Motor neuron (in vitro differentiated cells): ENCODE data around the gene LDLRAD4. TPM values are rescaled to one million over a fixed set of nuclear protein-coding genes. Genes with fewer than 3 reads are reported as not detected.

Experiments used
- ATAC-seq, 8 experiments: fragments of 200-7000 bp; cut with Tn5 transposase; replicated peaks in 6 of 8; 2 replicates each; pipeline ENCODE4 v1.8.0; 2021; ENCODE audit warnings: mild to moderate bottlenecking in 8 of 8, moderate library complexity in 8 of 8
- H3K27ac ChIP-seq, 2 donors: fragments of 250-450 bp; sonication (Bioruptor Pico); 2 replicates each; pipeline ENCODE4 v1.9.0; 2021; ENCODE audit warnings: antibody characterized with exemption in 2 of 2, mild to moderate bottlenecking in 2 of 2, moderate library complexity in 1 of 2
- H3K4me1 ChIP-seq, 2 donors: fragments of 250-450 bp; sonication (Bioruptor Pico); replicated peaks in 1 of 2; 2 replicates each; pipeline ENCODE4 v1.6.1; 2021; ENCODE audit warnings: antibody characterized with exemption in 2 of 2, mild to moderate bottlenecking in 2 of 2, moderate library complexity in 1 of 2
- H3K4me3 ChIP-seq, 5 donors: fragments of 250-450 bp; sonication (Bioruptor Pico); 2 replicates each; pipeline ENCODE4 v1.9.0; 2021; ENCODE audit warnings: antibody characterized with exemption in 5 of 5, mild to moderate bottlenecking in 5 of 5, moderate library complexity in 4 of 5
- WGBS, 10 experiments: fragments of 450-650 bp; shearing (Covaris generic); methylation state at CpG; one replicate each; pipeline ENCODE4 v1.0.0; 2022; 5-methylcytosine and 5-hydroxymethylcytosine counted together
- in situ Hi-C, 9 experiments: fragments of 400-800 bp; cut with MboI; loops; one replicate each; pipeline ENCODE4 v1.15.0; 2021; ENCODE audit warnings: low sequenced_read_pairs in 9 of 9, low pct_unique_long_range_greater_than_20kb in 2 of 9; ENCODE audit not compliant: unreplicated experiment in 9 of 9
- total RNA-seq, 8 experiments: library from RNA; unstranded; fragments of 300-600 nt; gene quantifications; 2 replicates each; pipeline versions ENCODE4 v1.2.3 to v1.2.4, GENCODE V29; 2022

The LDLRAD4 gene
- total RNA-seq, 8 experiments from 2014 or later = 0.25 to 39.8 (median 1.8) TPM

DNA sequence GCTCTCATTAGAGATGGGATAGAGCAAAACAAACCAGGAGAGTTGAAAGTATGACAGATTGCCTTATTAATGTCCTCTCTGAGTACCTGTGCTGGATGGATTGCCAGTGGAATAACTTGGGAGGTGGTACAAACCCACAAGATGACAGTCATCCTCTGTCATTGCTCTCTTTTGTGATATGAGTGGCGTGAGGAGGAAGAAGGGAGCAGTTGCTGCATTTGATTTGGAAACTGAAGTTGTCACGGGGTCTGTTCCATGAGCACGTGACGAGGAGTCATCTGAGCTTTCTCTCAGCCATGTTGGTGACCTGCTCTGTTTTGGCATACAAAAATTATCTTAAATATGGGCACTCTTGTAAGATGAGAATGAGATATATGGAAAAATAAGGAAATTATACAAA lies 302.9 kb downstream of the LDLRAD4 start:
- in situ Hi-C loops = loop anchor here in 1 of 9 experiments (25.0 kb wide), 1 partner anchor 309 kb away; the partner anchor contains the start of gene LDLRAD4
- Histone ChIP-seq H3K27ac (no peak overlapping the region), H3K4me1 (no peaks in the 10 kb centered on the region), H3K4me3 (no peak overlapping the region)
- ATAC-seq = no peak
- WGBS, 10 experiments = 15 to 100% (median 82%) methylated on average over 3 to 4 of the region's 4 CpGs; no CpG with 5 or more reads in 3 of the 10 experiments

DNA sequence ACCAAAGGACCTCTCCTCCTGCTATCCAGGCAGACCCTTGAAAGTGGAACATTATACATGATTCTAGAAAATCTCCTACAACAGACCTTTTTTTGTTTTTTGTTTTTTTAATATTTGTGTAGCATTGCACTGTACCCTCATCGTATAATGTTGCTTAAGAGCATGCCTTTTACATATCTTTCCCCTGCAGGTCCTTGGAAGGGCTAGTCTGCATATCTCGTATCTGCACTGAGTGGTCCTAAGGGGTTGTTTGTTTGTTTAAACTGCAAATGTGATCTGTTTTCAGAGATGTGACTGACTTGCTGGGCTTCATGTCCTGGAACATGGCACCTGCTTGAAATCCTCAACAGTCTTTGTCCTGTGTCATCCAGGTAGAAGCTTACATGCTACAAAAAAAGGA lies 303.7 kb downstream of the LDLRAD4 start:
- H3K4me1 ChIP-seq = no peaks in the 10 kb centered on the region
- 60 to 100% (median 82%) methylated on average over 1 to 2 of the region's 2 CpGs; no CpG with 5 or more reads in 3 of the 10 experiments for WGBS, 10 experiments
- no peak overlapping the region for H3K4me3 ChIP-seq
- ATAC-seq = no peak
- H3K27ac ChIP-seq = no peak overlapping the region
- in situ Hi-C loops = loop anchor here in 1 of 9 experiments (25.0 kb wide), 1 partner anchor 310 kb away; the partner anchor contains the start of gene LDLRAD4

DNA sequence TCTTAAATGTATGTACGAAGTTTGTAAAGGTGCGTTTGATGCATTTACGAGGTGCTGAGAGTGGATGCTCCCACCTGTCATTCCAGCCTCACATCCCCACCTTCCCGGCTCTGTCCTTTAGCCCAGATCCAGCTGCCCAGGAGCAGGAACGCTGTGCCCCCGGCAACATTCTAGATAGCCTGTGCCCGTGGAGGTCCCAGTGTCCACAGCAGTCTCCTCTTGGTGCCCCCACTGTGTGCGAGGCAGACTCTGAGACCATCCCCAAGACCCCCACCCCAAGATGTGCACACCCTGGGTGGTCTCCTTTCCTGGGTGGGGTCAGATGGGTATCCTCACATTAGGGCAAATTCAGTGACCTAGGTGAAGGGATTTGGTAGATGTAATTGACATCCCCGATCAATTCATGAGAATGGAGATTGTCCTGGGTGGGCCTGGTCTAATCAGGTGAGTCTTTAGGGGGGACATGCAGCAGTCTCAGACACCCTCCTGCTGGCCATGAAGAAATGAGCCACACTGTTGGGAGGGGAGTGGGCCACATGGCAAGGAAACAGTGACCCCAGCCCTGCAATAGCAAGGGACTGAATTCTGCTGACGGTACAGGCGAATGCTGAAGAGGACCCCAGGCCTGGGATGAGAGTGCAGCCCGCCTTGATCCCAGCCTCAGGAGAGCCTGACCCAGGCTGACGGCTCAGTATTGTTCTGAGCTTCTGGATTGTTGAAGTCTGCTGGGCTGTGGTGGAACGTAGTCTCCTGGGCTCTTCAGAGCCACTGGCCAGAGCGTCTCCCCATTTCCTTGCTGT lies 304.5 kb downstream of the LDLRAD4 start:
- WGBS, 10 experiments = 52 to 100% (median 85%) methylated on average over 1 to 7 of the region's 15 CpGs; no CpG with 5 or more reads in 4 of the 10 experiments
- in situ Hi-C loops = loop anchor here in 1 of 9 experiments (25.0 kb wide), 1 partner anchor 311 kb away; the partner anchor contains the start of gene LDLRAD4
- Histone ChIP-seq H3K27ac (no peak overlapping the region), H3K4me3 (no peak overlapping the region), H3K4me1 (no peaks in the 10 kb centered on the region)
- no peak for ATAC-seq

DNA sequence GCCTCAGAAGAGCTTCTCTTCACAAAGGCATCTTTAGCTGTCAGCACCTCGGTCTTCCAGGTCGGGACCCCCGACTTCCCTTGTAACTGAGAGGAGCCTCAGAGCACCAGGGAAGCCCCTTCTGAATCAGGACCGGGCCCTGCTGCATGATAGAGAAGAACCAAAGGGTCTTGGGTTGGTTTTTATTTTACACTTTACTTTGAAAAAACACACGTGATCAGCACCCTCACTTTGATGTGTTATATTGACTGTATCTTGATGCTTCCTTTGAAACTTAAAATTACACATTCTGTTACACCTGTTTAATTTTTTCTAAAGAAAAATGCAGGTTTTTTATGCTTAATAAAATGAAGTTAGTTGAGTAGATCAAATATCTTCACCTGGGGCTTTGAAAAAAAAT lies 305.5 kb downstream of the LDLRAD4 start:
- no peak overlapping the region for H3K4me3 ChIP-seq
- WGBS, 10 experiments = 0 to 78% (median 72%) methylated on average over 1 to 4 of the region's 5 CpGs; no CpG with 5 or more reads in 5 of the 10 experiments
- H3K4me1 ChIP-seq = no peaks in the 10 kb centered on the region
- in situ Hi-C loops = loop anchor here in 1 of 9 experiments (25.0 kb wide), 1 partner anchor 312 kb away; the partner anchor contains the start of gene LDLRAD4
- H3K27ac ChIP-seq = no peak overlapping the region
- no peak for ATAC-seq

DNA sequence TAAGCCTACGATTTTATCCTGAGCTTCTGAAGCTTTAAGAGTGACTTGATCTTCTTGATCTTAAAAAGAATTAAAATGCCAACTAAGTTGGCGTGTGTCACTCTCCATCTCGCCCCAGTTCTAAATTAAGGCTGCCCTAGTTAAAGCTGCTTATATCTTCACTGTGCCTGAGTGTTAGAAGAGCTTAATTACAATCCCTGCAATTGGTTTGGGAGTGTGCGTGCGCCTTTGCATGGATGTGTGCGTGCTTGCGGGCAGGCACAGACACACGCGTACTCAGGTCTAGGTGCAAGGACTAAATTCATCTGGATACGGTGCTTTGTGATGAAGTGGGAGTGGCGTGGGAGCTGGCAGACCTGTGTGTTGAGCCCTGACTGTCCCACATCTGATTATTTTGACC lies 306.3 kb downstream of the LDLRAD4 start:
- no peaks in the 10 kb centered on the region for H3K4me1 ChIP-seq
- no peak for ATAC-seq
- in situ Hi-C loops = loop anchor here in 2 of 9 experiments (25.0 kb wide), 1 partner anchor 313 kb away; the partner anchor contains the start of gene LDLRAD4 (in 2 of the 2)
- H3K27ac ChIP-seq = no peak overlapping the region
- H3K4me3 ChIP-seq = no peak overlapping the region
- WGBS, 10 experiments = 0 to 100% (median 68%) methylated on average over 1 to 10 of the region's 11 CpGs; no CpG with 5 or more reads in 2 of the 10 experiments

DNA sequence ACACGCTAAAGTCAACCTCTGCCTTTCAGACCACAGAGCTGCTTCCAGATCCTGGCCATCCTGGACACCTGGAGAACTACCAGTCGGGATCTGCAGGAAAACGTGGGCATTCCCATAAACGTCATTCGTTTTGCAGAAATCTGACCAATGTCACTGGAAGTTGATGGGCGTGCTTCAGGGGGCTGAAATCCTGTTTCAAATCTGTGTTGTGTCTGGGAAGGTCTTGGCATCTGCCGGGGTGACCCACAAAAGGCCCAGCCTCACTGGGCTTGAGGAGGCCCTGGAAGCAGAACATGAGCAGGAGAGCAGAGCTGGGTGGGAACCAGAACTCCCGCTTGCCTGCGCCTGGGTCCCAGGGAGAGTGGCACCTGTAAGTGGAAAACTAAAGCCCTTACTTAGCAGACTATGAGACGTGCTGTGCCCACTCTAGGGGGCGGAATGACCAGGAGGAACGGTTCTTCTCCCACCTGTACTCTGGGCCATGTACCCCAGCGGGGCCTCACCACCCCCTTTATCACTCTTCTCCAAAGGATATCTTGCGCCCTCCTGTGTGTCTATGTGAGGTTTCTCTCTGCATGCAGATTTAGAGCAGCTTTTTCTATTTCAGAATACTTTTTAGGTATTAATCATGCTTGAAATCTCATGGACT lies 306.9 kb downstream of the LDLRAD4 start:
- H3K27ac ChIP-seq = no peak overlapping the region
- in situ Hi-C loops = loop anchor here in 1 of 9 experiments (25.0 kb wide), 1 partner anchor 313 kb away; the partner anchor contains the start of gene LDLRAD4
- ATAC-seq = no peak
- H3K4me3 ChIP-seq = no peak overlapping the region
- WGBS, 10 experiments = 35 to 100% (median 80%) methylated on average over 1 to 7 of the region's 14 CpGs; no CpG with 5 or more reads in 1 of the 10 experiments
- no peaks in the 10 kb centered on the region for H3K4me1 ChIP-seq

DNA sequence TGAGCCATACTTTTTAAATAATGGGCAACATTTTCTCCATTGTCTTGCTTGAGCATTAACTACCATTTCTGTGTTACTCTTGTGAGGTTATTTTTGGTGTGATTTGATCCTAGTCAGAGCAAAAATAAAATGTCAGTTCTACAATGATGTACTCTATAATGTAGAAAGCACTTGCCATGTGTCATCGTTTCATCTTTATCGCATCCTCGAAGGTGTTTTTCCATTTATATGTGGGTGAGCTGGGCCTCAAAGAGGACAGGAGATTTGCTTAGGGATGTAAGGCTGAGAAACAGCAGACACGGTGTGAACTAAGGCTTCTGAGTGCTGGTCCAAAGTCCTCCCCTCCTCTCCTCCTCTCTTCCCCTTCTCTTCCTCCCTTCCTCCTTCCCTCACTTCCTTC lies 308.0 kb downstream of the LDLRAD4 start:
- ATAC-seq = no peak
- H3K4me1 ChIP-seq = no peaks in the 10 kb centered on the region
- H3K27ac ChIP-seq = no peak overlapping the region
- in situ Hi-C loops = loop anchor here in 1 of 9 experiments (25.0 kb wide), 1 partner anchor 314 kb away; the partner anchor contains the start of gene LDLRAD4
- no peak overlapping the region for H3K4me3 ChIP-seq
- 57 to 89% (median 75%) methylated on average over 1 to 4 of the region's 4 CpGs; no CpG with 5 or more reads in 2 of the 10 experiments for WGBS, 10 experiments

DNA sequence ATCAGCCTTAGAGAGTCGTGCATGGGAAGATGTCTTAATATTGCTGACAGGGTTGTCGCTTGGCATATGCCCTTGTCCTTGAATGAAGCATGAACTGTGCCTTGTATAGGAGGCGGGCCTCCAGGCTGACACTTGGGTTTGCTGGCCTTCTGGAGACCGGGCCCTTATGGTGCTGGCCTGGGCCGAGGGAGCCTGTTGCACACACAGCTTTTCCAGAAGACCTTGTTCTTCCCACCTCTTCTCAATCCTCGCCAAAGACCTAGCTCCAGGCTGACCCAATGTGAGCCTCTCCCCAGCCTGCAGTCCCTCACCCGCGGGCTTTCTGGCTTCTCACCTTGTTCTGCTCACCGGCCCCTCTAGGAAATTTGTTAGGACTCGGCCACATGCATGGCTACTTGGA lies 308.7 kb downstream of the LDLRAD4 start:
- H3K27ac ChIP-seq = no peak overlapping the region
- in situ Hi-C loops = loop anchor here in 1 of 9 experiments (25.0 kb wide), 1 partner anchor 315 kb away; the partner anchor contains the start of gene LDLRAD4
- ATAC-seq = no peak
- H3K4me3 ChIP-seq = no peak overlapping the region
- 80 to 100% (median 100%) methylated on average over 1 to 3 of the region's 10 CpGs; no CpG with 5 or more reads in 7 of the 10 experiments for WGBS, 10 experiments
- no peaks in the 10 kb centered on the region for H3K4me1 ChIP-seq

DNA sequence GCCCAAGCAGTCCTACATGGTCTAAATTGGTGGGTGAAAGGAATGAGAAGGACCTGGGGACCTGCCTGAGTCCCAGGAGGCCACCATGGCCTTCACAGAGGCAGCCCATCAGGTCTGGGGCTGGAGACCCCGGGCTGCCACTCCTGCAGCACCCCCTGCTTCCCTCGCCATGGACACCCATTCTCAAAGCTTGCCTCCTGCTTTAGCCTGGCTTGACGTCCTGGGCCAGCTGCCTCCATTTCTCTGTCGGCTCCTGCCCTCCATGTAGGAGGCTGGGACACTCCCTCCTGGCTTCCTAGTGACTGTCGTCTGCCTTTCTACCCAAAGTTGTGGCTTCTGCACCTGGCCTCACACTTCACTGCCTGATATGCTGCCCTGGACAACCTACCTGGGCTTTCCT lies 309.2 kb downstream of the LDLRAD4 start:
- H3K27ac ChIP-seq = no peak overlapping the region
- H3K4me1 ChIP-seq = no peaks in the 10 kb centered on the region
- in situ Hi-C loops = loop anchor here in 1 of 9 experiments (25.0 kb wide), 1 partner anchor 315 kb away; the partner anchor contains the start of gene LDLRAD4
- ATAC-seq = no peak
- 13 to 86% methylated on average over 1 to 3 of the region's 5 CpGs; no CpG with 5 or more reads in 8 of the 10 experiments for WGBS, 10 experiments
- H3K4me3 ChIP-seq = no peak overlapping the region

DNA sequence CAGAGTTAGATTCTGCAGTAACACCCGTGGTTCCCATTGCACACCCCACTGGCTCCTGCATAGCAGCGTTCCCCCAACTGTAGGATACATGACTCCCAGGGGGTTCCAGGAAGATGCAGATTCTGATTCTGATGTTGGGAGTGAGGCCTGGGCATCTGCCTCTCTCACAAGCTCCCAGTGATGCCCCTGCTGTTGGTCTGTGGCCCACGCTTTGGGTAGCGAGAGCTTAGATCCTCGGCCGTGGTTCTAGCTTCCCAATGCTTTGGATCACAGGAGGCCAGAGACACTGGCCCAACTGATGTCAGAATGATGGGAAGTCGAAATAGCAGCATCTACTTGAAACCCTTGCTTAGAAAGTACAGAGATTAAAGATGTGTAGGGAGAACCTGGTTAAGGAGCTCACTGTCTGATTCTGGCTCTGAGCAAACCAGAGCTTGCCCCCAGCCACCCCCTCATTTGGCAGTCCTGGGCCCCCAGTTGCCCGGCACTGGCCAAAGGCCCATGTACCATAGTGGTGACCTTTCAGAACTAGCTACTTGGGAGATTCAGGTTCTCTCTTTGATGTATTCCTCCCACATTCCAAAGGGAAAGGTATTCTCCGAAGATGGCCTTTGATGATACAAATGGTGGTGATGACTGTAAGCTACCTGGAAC lies 310.3 kb downstream of the LDLRAD4 start:
- in situ Hi-C loops = loop anchor here in 1 of 9 experiments (25.0 kb wide), 1 partner anchor 317 kb away; the partner anchor contains the start of gene LDLRAD4
- Histone ChIP-seq H3K4me3 (no peak overlapping the region), H3K27ac (no peak overlapping the region), H3K4me1 (no peaks in the 10 kb centered on the region)
- WGBS, 10 experiments = 60 to 100% (median 80%) methylated on average over 2 to 8 of the region's 9 CpGs; no CpG with 5 or more reads in 5 of the 10 experiments
- no peak for ATAC-seq

DNA sequence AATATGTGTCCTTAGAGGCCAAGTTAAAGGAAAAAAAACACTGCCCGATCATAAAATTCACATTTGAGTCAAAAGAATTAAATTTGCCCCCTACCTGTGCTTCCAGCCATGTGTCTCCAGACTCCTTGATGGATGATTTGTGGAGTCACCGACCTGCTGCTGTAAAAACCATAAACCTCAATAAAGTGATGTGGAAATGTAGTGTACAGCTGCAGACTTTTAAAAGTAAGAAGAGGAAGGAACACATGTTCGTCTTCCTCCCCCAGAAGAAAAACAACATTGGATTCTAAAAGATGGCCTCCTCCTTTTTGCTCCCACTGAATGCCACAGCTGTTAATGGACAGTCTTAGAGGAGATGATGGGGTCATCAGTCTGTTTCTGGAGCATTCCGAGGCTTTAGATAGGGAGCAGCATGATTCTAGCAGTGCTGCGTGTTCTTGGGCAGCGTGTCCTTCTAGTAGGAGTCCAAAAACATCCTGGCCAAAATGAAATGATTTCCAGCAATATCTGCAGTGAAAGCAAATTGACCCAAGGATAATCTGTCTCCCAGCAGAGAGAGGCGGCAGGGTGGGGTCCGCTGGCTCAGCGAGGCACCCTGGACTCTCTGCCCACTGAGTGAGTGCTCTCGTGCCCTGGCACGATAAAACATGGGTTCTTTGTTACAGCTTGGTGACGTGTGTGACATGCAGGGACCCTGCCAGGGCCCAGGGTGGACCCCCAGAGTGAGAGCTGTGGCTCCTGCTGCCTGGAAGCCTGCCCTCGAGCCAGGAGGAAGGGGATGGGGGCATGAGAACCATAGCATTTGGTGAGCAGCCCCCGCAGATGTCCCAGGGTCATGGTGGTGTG lies 311.7 kb downstream of the LDLRAD4 start:
- Histone ChIP-seq H3K27ac (no peak overlapping the region), H3K4me1 (no peaks in the 10 kb centered on the region), H3K4me3 (no peak overlapping the region)
- in situ Hi-C loops = loop anchor here in 1 of 9 experiments (25.0 kb wide), 1 partner anchor 318 kb away; the partner anchor contains the start of gene LDLRAD4
- peak in 3 of 8 experiments; percentile 26 to 50 (median 34) for ATAC-seq
- 20 to 100% (median 76%) methylated on average over 1 to 8 of the region's 14 CpGs; no CpG with 5 or more reads in 1 of the 10 experiments for WGBS, 10 experiments
